ENCODE measurements around the gene RP2.

DNA sequence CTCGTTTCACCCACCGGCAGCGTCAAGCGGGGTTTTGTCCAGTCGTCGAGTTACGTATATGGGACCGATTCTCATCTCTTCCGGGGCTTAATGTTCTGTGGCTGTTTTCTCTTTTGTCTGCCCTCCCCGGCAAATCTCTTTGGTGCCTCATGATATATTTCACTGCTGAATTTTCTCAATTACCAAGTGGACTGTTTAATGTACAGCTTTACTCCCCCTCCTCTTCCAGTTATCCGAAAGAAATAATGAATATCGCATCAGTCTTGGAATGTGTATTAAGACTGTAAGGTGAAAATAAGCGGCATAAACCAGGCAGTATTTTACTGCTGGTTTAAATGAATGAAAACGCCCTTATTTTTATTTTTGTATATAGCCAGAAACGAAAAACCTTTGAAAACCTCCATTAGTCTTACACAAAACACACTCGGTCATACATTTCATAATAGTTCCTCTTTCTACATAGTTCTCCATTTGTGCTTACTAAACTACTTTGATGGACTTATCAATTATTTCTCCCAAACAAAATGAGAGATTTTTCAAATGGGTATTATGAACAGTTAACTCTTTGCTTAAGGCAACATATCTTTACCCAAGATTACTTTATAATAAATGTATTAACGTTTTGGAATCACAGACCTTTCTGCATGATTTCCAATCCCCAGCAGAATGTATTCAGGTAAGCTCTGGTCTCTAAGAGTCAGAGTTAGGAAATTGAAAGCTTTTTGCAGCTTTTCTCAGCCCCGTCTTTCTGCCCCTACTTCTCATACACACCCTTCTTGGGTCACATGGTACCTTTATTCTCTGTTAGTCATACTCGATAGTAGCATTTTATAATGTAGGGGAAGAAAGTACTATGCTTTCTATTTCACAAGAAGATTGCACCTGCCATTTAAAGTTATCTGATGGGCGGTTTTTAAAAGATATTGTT, 979 bp downstream of the RP2 start:
- no peak for TF ChIP-seq CTCF (IDR thresholded peaks at IDR 0.05; ENCODE audit: low read length)
- TF ChIP-seq EZH2 (IDR thresholded peaks at IDR 0.05; ENCODE audit: borderline replicate concordance, low read length): no peak

Measured in OCI-LY1 (cell line).